Neural crest cell (in vitro differentiated cells): ENCODE measurements around the gene NMNAT1. TPM values are rescaled to one million over a fixed set of nuclear protein-coding genes. Genes with fewer than 3 reads are reported as not detected.
A peak's percentile ranks its signal among the peaks of the same experiment; 100 is the strongest.

Experiments
- DNase-seq: peaks from one replicate; pipeline ENCODE4 v3.0.0; 2021; ENCODE audit warnings: low read depth, mixed read lengths, low spot score
- H3K27ac Mint-ChIP-seq: one replicate; pipeline ENCODE4 v1.8.0; 2021; ENCODE audit warnings: mild to moderate bottlenecking, mixed read lengths; ENCODE audit not compliant: unreplicated experiment
- H3K27me3 Mint-ChIP-seq: 2 replicates; pipeline ENCODE4 v1.8.0; 2021; ENCODE audit warnings: low read depth, mild to moderate bottlenecking, mixed read lengths
- H3K36me3 Mint-ChIP-seq: 2 replicates; pipeline ENCODE4 v1.8.0; 2021; ENCODE audit warnings: low read depth, mild to moderate bottlenecking, mixed read lengths
- H3K4me1 Mint-ChIP-seq: 2 replicates; pipeline ENCODE4 v1.8.0; 2021; ENCODE audit warnings: mixed read lengths
- H3K4me3 Mint-ChIP-seq: one replicate; pipeline ENCODE4 v1.8.0; 2021; ENCODE audit warnings: mild to moderate bottlenecking, mixed read lengths
- H3K9me3 Mint-ChIP-seq: 2 replicates; pipeline ENCODE4 v1.8.0; 2021; ENCODE audit warnings: mixed read lengths
- CTCF ChIP-seq: fragments of 200-600 bp; sonication (generic); conservative IDR thresholded peaks from 2 replicates; pipeline ENCODE4 v1.5.0; 2021; ENCODE audit warnings: antibody characterized with exemption, mild to moderate bottlenecking
- total RNA-seq: library from RNA; stranded (reverse); gene quantifications from 2 replicates; pipeline ENCODE4 v1.2.1, GENCODE V29; 2021

Gene NMNAT1
- total RNA-seq, 1 donor from 2014 or later = 8.8 TPM

DNA sequence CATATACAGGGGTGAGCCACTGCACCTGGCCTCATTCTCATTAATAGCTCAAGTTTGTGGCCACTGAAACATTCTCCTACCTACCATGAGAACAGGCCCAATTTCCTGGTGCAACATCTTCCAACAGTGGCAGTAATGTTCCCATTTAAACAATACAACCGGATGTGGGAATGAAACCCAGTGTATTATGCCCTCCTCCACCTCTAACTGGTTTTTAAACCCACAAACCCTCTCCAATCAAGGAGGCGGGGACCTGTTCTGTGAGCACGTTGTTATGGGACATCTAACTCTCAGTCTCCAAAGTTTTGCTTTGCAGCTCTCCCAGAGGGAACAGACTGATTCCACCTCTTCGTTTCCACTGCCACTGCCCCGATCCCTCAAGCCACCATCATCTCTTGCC, 35.8 kb upstream of the NMNAT1 start:
- H3K4me3 Mint-ChIP-seq = peak overlapping the region; percentile 69
- no peaks in the 10 kb centered on the region for H3K27me3 Mint-ChIP-seq
- DNase-seq = no peak

GRCh38 chr1:9908871-9909233, 34.4 kb upstream of the NMNAT1 start:
- DNase-seq = no peak
- H3K27me3 Mint-ChIP-seq = no peaks in the 10 kb centered on the region
- no peak for TF ChIP-seq CTCF
- H3K4me3 Mint-ChIP-seq = peak overlapping the region; percentile 97
- peaks cover 51% of the 10 kb centered on the region for H3K4me1 Mint-ChIP-seq
- no peaks in the 10 kb centered on the region for H3K9me3 Mint-ChIP-seq
- no peak overlapping the region for H3K27ac Mint-ChIP-seq
- H3K36me3 Mint-ChIP-seq = no peaks in the 10 kb centered on the region

More for the DNA sequence above, 35.8 kb upstream of the NMNAT1 start:
- Mint-ChIP-seq H3K27ac (no peak overlapping the region), H3K4me1 (peaks cover 54% of the 10 kb centered on the region), H3K36me3 (no peaks in the 10 kb centered on the region), H3K9me3 (no peaks in the 10 kb centered on the region)
- TF ChIP-seq CTCF = no peak

- H3K27ac Mint-ChIP-seq = peak overlapping the region; percentile 96
- DNase-seq = no peak
- H3K36me3 Mint-ChIP-seq = no peaks in the 10 kb centered on the region
- no peaks in the 10 kb centered on the region for H3K27me3 Mint-ChIP-seq
- peaks cover 54% of the 10 kb centered on the region for H3K4me1 Mint-ChIP-seq
- peak overlapping the region; percentile 97 for H3K4me3 Mint-ChIP-seq
- no peaks in the 10 kb centered on the region for H3K9me3 Mint-ChIP-seq
- no peak for TF ChIP-seq CTCF
Observed at GRCh38 chr1:9909234-9910046, 33.8 kb upstream of the NMNAT1 start.

GRCh38 chr1:9910076-9910422, 33.2 kb upstream of the NMNAT1 start, which contains the start of gene CTNNBIP1:
Gene CTNNBIP1, minus strand, starts transcription at chr1:9910269. Its CDS starts 38,205 bp downstream, at chr1:9872064.
- no peaks in the 10 kb centered on the region for H3K9me3 Mint-ChIP-seq
- peaks cover 55% of the 10 kb centered on the region for H3K4me1 Mint-ChIP-seq
- peak within 1 kb of the TSS; percentile 96 for H3K27ac Mint-ChIP-seq
- H3K36me3 Mint-ChIP-seq = no peaks in the 10 kb centered on the region
- TF ChIP-seq CTCF = no peak
- no peaks in the 10 kb centered on the region for H3K27me3 Mint-ChIP-seq
- no peak for DNase-seq
- peak within 1 kb of the TSS; percentile 97 for H3K4me3 Mint-ChIP-seq

DNA sequence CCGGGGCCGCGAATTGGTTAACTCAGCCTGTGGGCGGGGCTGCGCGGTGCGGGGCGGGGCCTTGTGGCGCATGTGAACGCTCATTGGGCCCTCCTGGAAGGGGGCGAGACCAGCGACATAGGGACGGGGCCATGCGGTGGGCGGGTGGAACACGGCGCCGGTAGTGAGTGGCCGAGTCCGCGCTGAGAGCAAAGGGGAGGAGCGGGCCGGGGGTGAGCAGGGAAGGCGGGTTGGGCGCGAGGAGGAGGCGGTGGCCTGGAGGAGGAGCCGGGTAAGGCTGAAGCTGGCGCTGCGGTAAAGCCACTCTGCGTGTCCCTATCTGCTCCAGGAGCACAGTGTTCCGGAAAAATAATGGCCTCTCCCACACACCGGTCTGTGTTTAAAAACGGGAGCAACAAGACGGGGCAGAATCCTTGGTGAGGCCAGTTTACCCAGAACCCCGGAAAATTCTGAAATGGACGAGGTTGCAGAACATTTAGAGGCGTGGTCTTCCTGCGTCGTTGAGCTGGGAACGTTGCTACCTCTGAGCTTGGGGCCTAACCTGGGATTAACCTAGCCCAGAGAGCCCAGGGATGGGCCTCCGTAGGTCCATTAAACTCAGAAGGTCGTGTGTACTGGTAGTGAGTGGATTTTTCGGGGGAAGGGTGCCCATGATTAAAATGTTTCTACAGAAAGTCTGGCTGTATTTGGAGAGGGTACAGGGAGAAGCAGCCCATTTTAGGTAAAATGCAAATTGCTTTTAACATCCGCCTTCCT, 32.7 kb upstream of the NMNAT1 start:
- no peaks in the 10 kb centered on the region for H3K36me3 Mint-ChIP-seq
- TF ChIP-seq CTCF = no peak
- peaks cover 55% of the 10 kb centered on the region for H3K4me1 Mint-ChIP-seq
- H3K4me3 Mint-ChIP-seq = peak overlapping the region; percentile 93
- H3K27ac Mint-ChIP-seq = peak overlapping the region; percentile 93
- no peaks in the 10 kb centered on the region for H3K27me3 Mint-ChIP-seq
- DNase-seq = peak; percentile 100
- no peaks in the 10 kb centered on the region for H3K9me3 Mint-ChIP-seq
